IMR-90 (cell line): ENCODE measurements around the gene ARHGAP12.

Experiments
- CEBPB ChIP-seq: IDR thresholded peaks from 2 replicates; pipeline ENCODE4 v1.6.1; 2012; ENCODE audit warnings: low read depth, low read length, improper control_type of control experiment
- MAFK ChIP-seq: IDR thresholded peaks from 2 replicates; pipeline ENCODE4 v1.6.1; 2012; ENCODE audit warnings: low read depth, low read length, improper control_type of control experiment
- RAD21 ChIP-seq: IDR thresholded peaks from 2 replicates; pipeline ENCODE4 v1.6.1; 2012; ENCODE audit warnings: low read length, improper control_type of control experiment
- RCOR1 ChIP-seq: IDR thresholded peaks from 2 replicates; pipeline ENCODE4 v1.6.1; 2012; ENCODE audit warnings: mild to moderate bottlenecking, low read length, improper control_type of control experiment; ENCODE audit not compliant: insufficient replicate concordance
- TF ChIP-seq, protein P1 (sequence below): conservative IDR thresholded peaks from 2 replicates; pipeline ENCODE4 v1.5.1; 2012; ENCODE audit warnings: mild to moderate bottlenecking, low read depth, low read length, improper control_type of control experiment
- TF ChIP-seq, protein P2 (sequence below): fragments of 150-350 bp; IDR thresholded peaks from 2 replicates; pipeline ENCODE4 v1.6.1; 2017; ENCODE audit warnings: mild to moderate bottlenecking, antibody characterized with exemption, low read length, low read depth

DNA sequence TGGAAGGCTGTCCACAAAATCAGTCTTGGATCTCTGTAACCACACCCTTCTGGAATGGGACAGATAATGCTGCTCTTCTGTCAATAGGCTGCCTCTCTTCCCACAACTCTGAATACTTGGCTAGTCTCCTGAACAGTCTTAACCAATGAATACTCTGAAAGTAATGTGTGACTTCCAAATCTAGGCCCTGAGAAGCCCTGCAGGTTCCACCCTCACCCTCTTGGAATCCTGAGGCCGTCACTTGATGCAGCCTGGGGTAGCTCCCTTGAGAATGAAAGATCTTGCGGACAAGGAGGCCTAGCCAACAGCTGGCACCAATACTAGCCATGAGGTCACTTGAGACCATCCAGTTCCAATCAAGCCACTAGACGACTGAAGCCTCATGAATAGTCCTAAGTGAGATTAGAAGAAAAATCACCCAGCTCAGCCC is 109.2 kb downstream of the ARHGAP12 start:
- TF ChIP-seq MAFK, result no peak
- TF ChIP-seq, protein P1, sequence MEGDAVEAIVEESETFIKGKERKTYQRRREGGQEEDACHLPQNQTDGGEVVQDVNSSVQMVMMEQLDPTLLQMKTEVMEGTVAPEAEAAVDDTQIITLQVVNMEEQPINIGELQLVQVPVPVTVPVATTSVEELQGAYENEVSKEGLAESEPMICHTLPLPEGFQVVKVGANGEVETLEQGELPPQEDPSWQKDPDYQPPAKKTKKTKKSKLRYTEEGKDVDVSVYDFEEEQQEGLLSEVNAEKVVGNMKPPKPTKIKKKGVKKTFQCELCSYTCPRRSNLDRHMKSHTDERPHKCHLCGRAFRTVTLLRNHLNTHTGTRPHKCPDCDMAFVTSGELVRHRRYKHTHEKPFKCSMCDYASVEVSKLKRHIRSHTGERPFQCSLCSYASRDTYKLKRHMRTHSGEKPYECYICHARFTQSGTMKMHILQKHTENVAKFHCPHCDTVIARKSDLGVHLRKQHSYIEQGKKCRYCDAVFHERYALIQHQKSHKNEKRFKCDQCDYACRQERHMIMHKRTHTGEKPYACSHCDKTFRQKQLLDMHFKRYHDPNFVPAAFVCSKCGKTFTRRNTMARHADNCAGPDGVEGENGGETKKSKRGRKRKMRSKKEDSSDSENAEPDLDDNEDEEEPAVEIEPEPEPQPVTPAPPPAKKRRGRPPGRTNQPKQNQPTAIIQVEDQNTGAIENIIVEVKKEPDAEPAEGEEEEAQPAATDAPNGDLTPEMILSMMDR, result no peak
- TF ChIP-seq RAD21, result no peak
- TF ChIP-seq, protein P2, sequence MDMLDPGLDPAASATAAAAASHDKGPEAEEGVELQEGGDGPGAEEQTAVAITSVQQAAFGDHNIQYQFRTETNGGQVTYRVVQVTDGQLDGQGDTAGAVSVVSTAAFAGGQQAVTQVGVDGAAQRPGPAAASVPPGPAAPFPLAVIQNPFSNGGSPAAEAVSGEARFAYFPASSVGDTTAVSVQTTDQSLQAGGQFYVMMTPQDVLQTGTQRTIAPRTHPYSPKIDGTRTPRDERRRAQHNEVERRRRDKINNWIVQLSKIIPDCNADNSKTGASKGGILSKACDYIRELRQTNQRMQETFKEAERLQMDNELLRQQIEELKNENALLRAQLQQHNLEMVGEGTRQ, result no peak
- TF ChIP-seq CEBPB, result no peak
- no peak for TF ChIP-seq RCOR1
